ENCODE measurements around the gene SLC7A5. TPM values are rescaled to one million over a fixed set of nuclear protein-coding genes. Genes with fewer than 3 reads are reported as not detected.

SLC7A5 gene
- total and polyA plus RNA-seq, 2 of the 13 experiments (the other 11 are each of a cell fraction or from before 2014, with no cell fraction given) = 79.6 to 155 TPM

DNA sequence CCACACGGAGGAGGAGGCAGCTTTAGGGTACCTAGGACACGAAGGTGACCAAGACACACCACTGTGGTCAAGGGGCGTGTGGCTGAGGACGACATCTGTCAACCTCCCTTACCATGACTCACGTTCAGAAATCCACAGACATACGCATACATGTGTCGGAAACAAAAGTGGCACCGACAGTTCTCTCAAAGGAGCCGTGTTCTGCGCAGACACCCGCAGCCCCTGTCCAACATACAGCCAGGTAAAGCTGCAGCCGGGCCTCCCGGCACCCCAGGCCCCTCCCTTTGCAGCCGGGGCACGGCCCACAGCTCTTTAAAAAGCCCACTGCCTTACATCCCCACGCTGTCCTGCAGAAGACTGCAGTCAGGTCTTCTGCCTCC, 63.1 kb downstream of the SLC7A5 start (continued):
- TF ChIP-seq, protein P1, sequence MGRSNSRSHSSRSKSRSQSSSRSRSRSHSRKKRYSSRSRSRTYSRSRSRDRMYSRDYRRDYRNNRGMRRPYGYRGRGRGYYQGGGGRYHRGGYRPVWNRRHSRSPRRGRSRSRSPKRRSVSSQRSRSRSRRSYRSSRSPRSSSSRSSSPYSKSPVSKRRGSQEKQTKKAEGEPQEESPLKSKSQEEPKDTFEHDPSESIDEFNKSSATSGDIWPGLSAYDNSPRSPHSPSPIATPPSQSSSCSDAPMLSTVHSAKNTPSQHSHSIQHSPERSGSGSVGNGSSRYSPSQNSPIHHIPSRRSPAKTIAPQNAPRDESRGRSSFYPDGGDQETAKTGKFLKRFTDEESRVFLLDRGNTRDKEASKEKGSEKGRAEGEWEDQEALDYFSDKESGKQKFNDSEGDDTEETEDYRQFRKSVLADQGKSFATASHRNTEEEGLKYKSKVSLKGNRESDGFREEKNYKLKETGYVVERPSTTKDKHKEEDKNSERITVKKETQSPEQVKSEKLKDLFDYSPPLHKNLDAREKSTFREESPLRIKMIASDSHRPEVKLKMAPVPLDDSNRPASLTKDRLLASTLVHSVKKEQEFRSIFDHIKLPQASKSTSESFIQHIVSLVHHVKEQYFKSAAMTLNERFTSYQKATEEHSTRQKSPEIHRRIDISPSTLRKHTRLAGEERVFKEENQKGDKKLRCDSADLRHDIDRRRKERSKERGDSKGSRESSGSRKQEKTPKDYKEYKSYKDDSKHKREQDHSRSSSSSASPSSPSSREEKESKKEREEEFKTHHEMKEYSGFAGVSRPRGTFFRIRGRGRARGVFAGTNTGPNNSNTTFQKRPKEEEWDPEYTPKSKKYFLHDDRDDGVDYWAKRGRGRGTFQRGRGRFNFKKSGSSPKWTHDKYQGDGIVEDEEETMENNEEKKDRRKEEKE (IDR thresholded peaks at IDR 0.05) = no peak
- TF ChIP-seq CHD4 (IDR thresholded peaks at IDR 0.05; ENCODE audit: borderline replicate concordance, low read length) (no peak), HNRNPLL (IDR thresholded peaks at IDR 0.05; ENCODE audit: low read depth, low read length, poor library complexity, severe bottlenecking) (peak; percentile 18), NCOA1 (CRISPR knock-in tag; IDR thresholded peaks at IDR 0.05) (no peak), NFRKB (IDR thresholded peaks at IDR 0.05) (no peak), HOXD1 (CRISPR knock-in tag; IDR thresholded peaks at IDR 0.05) (0 out of 2 replicates have a peak, but pooled peaks have one; percentile 14), ZKSCAN8 (CRISPR knock-in tag; IDR thresholded peaks at IDR 0.05; ENCODE audit: borderline replicate concordance) (no peak)
- TF ChIP-seq, protein P2, sequence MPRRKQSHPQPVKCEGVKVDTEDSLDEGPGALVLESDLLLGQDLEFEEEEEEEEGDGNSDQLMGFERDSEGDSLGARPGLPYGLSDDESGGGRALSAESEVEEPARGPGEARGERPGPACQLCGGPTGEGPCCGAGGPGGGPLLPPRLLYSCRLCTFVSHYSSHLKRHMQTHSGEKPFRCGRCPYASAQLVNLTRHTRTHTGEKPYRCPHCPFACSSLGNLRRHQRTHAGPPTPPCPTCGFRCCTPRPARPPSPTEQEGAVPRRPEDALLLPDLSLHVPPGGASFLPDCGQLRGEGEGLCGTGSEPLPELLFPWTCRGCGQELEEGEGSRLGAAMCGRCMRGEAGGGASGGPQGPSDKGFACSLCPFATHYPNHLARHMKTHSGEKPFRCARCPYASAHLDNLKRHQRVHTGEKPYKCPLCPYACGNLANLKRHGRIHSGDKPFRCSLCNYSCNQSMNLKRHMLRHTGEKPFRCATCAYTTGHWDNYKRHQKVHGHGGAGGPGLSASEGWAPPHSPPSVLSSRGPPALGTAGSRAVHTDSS (CRISPR knock-in tag; conservative IDR thresholded peaks at IDR 0.05) = 0 out of 2 replicates have a peak, but pooled peaks have one; percentile 34
- TF ChIP-seq, protein P3, sequence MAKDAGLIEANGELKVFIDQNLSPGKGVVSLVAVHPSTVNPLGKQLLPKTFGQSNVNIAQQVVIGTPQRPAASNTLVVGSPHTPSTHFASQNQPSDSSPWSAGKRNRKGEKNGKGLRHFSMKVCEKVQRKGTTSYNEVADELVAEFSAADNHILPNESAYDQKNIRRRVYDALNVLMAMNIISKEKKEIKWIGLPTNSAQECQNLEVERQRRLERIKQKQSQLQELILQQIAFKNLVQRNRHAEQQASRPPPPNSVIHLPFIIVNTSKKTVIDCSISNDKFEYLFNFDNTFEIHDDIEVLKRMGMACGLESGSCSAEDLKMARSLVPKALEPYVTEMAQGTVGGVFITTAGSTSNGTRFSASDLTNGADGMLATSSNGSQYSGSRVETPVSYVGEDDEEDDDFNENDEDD (CRISPR knock-in tag; IDR thresholded peaks at IDR 0.05; ENCODE audit: borderline replicate concordance) = no peak
